ENCODE measurements around the gene C17orf75.
A peak's percentile ranks its signal among the peaks of the same experiment; 100 is the strongest.
"Not testable (repeated sequence)": the region's sequence is repeated elsewhere in the genome, so short reads cannot be mapped to it uniquely, and the experiment has no call there.

Gene C17orf75, protein sequence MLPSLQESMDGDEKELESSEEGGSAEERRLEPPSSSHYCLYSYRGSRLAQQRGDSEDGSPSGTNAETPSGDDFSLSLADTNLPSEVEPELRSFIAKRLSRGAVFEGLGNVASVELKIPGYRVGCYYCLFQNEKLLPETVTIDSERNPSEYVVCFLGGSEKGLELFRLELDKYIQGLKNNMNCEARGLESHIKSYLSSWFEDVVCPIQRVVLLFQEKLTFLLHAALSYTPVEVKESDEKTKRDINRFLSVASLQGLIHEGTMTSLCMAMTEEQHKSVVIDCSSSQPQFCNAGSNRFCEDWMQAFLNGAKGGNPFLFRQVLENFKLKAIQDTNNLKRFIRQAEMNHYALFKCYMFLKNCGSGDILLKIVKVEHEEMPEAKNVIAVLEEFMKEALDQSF

DNA sequence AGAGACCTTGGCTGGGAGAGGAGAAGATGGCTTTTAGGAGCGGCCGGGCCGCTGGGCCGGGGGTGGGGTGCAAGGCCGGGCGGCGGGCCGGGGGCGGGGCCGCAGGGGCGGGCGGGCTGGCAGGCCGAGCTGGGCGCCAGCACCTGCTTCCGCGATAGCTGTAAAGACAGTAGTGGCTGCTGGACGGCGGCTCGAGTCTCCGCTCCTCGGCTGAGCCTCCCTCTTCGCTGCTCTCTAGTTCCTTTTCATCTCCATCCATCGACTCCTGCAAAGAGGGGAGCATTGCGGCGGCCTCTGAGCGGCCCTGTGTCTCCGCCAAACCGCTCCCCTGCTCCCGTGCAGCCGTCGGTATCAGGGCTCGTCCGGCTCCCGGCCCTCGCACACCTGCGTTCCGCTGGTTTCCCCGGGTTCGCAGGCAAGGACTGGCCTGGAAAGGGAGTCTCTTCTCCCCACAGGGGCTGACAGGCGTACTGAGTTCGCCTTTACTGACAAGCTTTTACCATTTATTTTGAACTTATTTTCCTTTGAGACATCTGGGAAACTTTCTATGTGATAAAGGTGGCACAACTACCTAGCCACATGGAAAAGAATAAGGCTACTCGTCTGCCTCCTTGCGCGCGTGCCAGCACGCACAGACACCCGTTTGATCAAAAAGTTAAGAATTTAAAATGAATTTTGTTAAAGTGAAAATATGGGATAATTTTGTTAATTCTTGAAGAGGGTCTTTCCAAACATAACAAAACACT is at the start of gene C17orf75:
TSS of gene C17orf75 (minus strand) at position 317 of the 746 bp plus-strand sequence. CDS start at position 283, 34 bp downstream.
- no peak for DNase-seq (ENCODE audit: low read depth)

DNA sequence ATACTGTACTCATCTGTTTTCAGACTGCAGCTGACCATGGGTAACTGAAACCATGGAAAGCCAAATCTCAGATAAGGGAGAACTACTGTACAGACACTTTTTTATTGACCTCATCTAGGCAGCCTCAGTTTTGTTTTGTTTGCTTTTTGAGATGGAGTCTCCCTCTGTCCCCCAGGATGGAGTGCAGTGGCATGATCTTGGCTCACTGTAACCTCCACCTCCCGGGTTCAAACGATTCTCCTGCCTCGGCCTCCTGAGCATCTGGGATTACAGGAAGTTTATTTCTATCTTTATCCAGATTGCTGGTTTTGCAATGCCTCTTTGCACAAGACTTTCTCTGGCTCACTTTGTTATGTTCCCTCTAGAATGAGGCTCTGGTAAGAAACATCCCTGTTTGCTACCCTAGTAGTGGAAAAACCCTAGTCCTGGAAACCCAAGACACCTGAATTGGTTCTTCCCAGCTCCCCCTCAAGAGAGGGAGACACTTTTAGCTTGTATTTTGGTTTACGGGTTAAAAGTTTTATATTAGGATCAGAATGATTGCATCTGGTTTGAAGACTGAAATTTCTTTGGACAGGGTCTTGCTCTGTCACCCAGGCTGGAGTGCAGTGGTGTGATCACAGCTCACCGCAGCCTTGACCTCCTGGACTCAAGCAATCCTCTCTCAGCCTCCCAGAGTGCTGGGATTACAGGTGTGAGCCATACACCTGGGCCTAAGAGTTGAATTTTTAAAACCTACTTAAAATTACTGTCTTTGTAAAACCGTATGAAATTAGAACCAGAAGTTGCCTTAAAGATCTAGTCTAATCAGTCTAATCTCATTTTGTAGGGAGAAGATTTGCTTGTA is 46.9 kb upstream of the C17orf75 start:
- DNase-seq (ENCODE audit: low read depth), result no peak

DNA sequence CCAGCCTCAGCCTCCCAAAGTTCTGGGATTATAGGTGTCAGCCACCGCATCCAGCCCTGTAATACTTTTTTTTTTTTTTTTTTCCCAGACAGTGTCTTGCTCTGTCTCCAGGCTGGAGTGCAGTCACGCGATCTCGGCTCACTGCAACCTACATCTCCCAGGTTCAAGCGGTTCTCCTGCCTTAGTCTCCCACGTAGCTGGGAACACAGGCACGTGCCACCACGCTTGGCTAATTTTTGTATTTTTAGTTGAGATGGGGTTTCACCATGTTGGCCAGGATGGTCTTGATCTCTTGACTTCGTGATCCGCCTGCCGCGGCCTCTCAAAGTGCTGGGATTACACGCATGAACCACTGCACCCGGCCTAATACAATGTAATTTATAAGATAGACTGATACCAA is 46.2 kb upstream of the C17orf75 start:
- DNase-seq (ENCODE audit: low read depth), result not testable (repeated sequence)

DNA sequence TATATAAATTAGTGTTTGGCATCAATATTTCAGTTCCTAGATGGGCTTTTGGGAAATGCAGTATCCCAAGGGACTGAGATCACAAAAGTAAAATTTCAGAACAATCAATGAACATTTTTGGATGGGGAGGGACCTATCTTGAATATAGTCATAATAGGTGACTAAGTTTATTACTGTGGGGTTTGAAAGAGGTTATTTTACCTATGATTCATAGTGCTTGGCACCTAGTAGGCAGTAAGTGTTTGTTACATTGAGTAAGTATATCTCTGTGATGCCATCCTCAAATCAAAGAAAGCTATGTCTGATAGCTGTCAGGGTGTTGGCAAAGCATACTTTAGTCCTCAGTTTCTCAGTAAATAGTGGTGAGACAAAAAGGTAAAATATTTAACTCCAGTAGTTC is 44.9 kb upstream of the C17orf75 start:
- no peak for DNase-seq (ENCODE audit: low read depth)

DNA sequence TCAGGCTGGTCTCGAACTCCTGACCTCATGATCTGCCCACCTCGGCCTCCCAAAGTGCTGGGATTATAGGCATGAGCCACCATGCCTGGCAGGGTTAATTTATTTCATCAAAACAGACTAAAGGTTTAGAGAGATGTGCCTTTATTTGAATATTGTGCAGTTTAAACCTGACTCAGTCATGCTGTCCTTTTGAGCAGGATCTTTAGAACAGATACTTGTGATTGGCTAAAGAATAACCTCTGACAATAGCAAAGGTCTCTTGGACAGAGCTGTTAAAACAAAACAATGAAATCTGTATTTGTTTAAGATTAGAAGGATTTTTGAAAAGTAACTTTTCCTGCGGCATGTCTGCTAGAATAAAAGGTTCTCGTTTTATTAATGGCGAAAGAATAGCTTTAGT is 44.0 kb upstream of the C17orf75 start:
- no peak for DNase-seq (ENCODE audit: low read depth)

DNA sequence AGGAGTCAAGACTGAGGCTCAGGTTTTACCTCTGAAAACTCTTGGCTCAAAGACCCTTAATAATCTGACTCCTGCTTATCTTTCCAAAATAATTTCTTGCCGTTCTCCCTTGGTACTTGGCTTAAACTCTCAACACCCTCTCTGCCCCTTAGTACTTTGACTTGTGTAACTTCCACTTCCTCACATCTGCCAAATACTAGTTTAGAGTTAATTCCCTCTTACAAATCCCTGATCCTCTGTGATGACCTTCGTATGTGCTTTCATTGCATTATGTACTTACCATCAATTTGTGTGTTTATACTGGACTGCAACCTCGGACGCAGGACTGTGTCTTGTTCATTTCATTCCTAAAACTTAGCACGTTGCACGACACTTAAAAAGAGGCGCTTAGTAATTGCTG is 43.1 kb upstream of the C17orf75 start:
- no peak for DNase-seq (ENCODE audit: low read depth)

DNA sequence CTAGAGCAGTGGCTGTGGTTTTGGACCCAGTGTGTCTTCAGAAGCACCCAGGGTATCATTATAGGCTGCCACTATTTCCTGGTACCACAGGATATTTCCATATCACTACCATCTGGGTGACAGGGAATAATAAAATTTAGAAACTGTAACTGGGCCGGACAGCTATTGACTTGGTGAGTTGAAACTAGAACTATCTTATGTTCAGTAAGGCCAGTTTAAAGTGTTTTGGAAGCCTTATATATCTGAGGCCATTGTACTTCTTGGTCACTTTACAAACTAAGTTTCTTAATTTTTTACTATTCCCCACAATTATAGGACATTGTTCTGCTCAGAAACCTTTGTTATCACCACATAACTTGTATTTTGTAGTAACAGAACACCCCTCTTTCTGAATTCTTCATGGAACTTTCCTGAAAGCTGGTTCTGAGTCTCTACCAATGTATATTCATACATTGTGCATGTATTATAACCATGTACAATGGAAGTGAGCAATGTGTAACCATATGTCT is 42.0 kb upstream of the C17orf75 start:
- DNase-seq (ENCODE audit: low read depth), result no peak

DNA sequence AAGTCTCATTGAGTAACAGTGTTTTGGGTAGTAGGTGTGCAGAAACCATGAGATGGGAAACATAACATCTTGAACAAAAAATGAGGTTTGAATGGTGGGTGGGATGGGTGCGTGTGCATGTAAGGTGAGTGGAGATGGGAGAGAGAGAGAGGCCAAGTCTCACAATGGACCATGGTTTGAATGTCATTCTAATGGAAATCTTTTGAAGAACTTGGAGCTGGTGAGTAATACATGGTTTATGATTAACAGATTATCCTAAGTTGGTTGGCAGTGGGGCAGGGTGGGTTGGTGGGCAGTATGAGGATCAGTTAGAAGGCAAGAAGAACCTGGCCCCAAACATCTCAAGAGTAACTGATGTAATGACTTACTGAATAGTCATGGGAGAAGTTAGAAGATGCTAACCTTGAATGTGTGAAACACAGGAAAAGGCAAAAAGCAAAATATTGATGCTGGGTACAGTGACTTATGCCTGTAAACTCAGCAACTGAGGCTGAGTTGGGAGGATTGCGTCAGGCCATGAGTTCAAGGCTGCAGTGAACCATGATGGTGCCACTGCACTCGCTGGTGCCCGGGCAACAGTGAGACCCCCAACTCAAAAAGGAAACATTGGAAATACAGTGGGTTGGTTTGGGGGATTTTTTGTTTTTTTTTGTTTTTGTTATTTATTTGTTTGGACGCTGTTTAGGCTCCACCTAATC is 40.7 kb upstream of the C17orf75 start:
- DNase-seq (ENCODE audit: low read depth), result no peak

DNA sequence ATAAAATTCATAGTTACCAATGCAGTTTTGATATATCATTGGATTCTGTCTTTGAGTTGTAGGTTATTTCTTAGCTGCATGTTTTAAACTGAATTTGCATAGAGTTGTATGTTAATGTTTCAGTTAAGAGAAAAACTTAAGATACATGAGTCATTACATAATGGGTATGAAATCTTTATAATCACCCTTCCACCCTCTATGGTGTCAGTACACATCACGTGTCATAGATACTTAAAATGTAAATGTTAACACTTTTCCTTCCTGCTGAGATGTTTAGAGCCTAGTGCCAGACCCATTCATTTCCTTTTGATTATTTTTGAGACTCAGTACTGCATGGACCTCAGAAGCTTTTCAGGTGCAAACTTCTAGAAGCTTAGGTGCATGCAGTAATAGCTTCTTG is 28.5 kb upstream of the C17orf75 start:
- no peak for DNase-seq (ENCODE audit: low read depth)

DNA sequence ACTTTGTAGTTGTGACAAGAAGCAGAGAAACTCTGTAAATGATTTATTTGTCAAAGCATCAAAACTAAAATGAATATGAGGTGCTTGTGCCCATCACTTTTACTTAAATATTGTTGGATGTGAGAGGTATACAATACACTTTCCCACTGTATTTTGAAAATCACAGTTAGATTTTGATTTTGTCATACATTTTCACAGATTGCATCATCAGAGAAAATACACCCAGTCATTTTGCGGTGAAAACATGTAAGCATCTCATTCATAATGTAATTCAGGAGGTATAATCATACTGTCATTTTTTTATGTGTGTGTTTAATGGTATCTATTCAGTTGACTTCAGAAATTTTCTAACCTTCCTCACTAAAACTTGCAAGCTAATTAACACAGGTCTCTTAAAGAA is 19.3 kb upstream of the C17orf75 start:
- no peak for DNase-seq (ENCODE audit: low read depth)

DNA sequence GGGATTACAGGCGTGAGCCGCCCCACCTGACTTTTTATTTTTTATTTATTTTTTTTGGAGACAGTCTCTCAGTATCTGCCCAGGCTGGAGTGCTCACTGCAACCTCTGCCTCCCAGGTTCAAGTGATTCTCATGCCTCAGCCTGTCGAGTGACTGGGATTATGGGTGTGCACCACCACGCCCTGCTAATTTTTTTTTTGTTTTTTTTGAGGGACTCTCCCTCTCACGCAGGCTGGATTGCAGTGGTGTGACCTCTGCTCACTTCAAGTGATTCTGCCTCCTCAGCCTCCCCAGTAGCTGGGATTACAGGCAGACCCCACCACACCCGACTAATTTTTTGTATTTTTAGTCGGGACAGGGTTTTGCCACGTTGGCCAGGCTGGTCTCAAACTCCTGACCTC is 15.6 kb upstream of the C17orf75 start:
- no peak for DNase-seq (ENCODE audit: low read depth)

DNA sequence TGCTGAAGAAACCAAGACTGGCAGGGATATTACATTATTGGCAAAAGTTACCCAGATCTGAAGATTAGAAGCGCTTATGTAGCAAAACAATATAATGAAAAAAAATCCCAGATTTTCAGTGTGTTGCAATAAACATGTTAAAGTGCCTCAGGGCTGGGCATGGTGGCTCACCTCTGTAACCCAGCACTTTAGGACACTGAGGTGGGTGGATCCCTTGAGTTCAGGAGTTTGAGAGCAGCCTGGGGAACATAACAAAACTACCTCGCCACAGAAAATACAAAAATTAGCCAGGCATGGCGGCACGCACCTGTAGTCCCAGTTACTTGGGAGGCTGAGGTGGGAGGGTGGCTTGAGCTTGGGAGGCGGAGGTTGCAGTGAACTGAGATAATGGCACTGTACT is 14.8 kb upstream of the C17orf75 start:
- no peak for DNase-seq (ENCODE audit: low read depth)

DNA sequence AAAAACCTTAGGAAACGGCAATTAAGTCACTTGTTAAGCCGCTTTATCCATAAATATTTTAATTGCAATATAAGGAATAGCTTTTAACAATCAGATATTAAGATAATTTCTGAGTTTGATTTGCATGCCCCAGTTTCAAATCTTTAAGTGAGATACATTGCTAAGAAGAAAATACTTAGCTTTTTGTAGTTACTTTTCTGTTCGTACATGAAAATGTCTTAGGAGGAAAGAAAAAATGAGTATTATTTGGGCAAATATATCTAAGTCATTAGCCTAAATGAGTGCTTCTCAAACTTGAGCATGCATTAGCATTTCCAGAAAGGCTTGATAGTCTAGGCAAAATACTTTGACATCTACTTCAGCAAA is 14.4 kb upstream of the C17orf75 start:
- no peak for DNase-seq (ENCODE audit: low read depth)

DNA sequence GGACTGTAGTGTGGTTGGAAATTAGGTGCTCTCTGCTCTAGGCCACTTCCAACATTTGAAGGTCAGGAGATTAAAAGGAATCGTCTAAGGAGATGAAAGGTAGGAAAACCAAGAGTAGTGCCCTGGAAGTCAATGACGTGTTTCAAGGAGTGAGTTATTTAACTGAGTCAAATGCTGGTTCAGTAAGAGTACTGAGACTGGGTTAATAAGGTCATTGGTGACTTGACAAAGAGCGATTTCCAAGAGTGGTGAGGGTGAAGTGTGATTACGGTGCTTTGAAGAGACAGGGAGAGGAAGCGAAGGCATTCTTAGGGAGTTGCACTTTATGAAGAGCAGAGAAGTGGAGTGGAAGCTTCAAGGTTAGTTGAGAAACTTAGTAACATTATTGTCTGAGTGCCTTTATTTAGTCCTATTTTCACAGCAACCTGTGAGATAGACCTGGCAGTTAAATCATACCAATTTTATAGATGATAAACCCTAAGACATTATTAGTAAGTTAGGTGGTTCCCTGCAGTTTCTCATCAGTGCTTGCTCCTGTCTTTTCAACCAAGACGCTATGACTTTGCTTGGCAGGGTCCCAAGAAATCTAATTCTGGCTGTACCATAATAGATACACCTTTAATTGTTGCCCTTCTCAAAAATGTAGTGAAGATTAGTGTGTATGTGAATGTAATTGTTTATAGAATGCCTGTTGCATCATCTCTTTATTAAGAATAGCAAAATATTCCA is 13.8 kb upstream of the C17orf75 start:
- DNase-seq (ENCODE audit: low read depth), result no peak

DNA sequence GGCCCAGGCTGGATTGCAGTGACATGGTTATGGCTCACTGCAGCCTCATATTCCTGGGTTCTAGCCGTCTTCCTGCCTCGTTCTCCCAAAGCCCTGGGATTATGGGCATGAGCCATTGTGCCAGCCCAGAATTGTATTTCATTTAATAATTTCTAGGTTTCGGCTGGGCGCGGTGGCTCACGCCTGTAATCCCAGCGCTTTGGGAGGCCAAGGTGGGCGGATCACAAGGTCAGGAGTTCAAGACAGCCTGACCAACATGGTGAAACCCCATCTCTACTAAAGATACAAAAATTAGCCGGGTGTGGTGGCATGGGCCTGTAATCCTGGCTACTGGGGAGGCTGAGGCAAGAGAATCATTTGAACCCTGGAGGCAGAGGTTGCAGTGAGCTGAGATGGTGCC is 10.8 kb upstream of the C17orf75 start:
- DNase-seq (ENCODE audit: low read depth), result not testable (repeated sequence)

DNA sequence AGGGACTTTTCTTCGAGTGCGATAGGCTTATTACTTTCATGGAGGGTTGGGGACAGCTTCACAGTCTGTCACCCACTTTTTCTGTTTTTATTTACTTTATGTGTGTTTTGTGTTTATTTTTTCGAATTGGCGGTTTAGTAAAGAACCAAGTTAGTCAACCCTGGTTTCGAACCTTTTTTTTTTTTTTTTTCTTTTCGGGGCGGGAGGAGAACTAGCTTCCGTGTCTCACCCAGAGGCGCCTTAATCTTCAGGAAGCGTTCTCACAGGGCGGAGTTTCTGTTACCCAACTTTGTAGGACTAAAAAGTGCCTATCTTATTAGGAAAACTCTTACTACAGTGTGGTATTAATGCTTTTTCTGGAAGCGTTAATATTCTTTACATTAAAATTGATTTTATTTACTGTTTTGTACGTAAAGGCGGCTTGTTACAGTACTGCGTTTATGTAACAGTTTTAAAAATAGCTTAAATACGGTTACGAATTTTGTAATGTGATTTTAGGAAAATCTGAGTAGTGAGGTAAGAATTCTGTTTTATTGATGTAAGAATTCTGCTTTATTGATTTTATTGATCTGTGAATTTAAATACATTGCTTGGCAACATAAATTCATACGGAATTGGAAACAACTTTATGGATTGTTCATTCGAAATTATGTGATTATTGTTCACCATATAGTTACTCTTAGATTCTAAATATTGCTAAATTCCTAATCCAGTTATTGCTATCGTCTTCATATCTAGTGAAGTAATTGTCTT is 8.9 kb upstream of the C17orf75 start:
- DNase-seq (ENCODE audit: low read depth), result peak; percentile 43

DNA sequence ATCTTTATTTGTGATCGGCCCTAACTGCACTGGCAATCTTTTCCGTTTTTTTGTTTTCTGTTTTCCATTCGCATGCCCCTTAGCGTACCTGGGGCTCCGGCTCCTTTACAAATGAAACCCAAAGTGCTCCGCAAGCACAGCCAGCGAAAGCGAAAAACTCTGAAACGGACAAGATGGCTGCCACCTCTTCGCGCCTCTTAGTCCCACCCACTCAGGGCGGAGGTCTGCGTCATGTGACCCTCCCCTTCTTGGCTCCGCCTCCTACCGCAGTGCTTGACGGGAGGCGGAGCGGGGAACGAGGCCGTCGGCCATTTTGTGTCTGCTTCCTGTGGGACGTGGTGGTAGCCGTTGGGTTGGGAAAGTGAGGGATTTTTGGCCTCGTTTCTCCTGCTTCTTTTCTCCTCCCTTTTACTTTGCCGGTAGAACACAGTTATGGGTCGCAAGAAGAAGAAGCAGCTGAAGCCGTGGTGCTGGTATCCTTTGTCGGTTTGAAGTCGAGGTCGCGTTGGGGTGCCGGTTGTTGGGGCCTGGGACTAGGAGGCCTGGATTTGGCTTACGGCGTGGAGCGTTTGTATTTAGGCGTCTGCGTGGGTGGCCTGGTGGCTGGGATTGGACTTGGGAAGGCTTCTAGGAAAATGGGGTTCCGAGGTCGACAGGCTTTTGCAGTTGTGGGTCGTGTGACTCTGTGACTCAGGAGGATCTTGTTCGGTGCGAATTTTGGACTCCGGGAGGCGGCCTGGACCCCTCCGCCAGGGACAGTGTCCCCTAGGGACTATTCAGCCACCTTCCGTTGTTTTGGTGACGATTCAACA is 8.1 kb upstream of the C17orf75 start, which contains the start of gene ZNF207:
TSS of gene ZNF207 (plus strand) at position 304 of the 812 bp plus-strand sequence. CDS start at position 433, 129 bp downstream.
- DNase-seq (ENCODE audit: low read depth), result peak; percentile 94

DNA sequence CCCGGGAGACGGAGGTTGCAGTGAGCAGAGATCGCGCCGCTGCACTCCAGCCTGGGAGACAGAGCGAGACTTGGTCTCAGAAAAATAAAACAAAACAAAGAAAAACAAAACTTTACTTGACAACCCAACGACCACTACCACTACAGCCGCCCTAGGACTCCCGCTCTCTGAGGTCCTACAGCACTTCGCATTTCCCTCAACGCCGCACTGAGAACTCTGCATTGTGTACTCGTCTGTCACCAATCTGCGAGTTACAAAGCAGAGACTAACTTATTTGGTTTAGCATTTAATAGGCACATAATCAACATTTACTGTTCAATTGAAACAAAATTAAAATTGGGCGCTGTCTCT is 7.5 kb upstream of the C17orf75 start:
- DNase-seq (ENCODE audit: low read depth), result no peak

DNA sequence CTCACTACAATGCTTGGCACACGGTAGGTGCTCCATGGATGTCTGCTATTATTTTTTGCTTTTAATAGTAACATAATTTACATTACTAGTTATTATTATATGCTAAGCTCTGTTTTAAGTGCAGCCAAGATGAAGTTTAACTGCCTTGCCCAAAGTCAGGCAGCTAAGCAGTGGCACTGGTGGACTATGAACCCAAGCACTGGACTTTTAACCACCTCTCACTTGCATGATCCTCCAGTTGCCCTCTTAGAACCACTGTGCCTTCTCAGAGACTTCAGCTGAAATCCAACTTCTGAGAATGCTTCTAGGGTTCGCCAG is 6.5 kb upstream of the C17orf75 start:
- DNase-seq (ENCODE audit: low read depth), result no peak

Data from fibroblast of the conjunctiva (primary cell).